GM10266 (cell line): ENCODE measurements around the gene WNT5A.

Source experiments
- DNase-seq: peaks from one replicate; pipeline ENCODE4 v3.0.0; 2012; ENCODE audit errors: extremely low spot score
- CTCF ChIP-seq: IDR thresholded peaks from 2 replicates; pipeline ENCODE4 v1.5.1; 2012; ENCODE audit warnings: mild to moderate bottlenecking, low read depth; ENCODE audit not compliant: control insufficient read depth, insufficient read depth; ENCODE audit errors: missing control alignments

The WNT5A gene

GRCh38 chr3:55515550-55516246, 28.6 kb upstream of the WNT5A start:
- TF ChIP-seq CTCF: no peak
- DNase-seq: no peak

- no peak for TF ChIP-seq CTCF
- no peak for DNase-seq
These were observed 27.9 kb upstream of the WNT5A start for GRCh38 chr3:55514962-55515361.

- no peak for DNase-seq
These were observed 25.7 kb upstream of the WNT5A start for GRCh38 chr3:55512571-55513343.

DNA sequence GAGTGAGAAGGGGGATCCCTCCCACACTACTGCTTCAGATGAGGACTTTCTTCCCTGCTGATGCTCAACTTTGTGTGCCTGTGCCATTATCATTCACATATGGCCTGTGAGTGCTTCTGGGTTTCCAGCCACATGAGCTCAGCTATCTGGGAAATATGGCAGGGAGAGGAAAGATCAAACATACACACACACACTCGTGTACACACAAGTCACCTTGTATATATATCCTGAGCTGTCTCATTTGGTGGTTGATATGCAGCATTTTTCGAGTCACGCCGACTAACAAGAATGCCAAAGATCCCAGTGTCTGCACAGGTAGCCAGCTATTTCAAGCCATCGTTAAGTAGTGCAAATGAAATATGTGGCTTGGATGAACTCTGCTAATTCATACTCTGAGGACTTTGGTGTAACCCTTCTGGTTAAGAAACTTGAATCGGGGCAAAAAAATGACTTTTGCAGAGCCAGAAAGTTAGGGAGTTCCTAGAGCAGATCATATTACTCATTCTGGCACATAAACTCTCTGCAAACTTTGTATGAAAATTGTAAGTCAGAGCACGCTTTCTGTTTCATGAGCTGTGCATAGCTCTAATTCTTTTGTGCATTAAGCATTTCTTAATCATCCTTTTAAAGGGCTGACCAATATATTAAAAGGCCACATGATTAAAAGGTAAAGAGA, 24.9 kb upstream of the WNT5A start:
- DNase-seq: no peak
- no peak for TF ChIP-seq CTCF

More at GRCh38 chr3:55512571-55513343, 25.7 kb upstream of the WNT5A start:
- no peak for TF ChIP-seq CTCF

- no peak for DNase-seq
- TF ChIP-seq CTCF: no peak
These were observed 21.2 kb upstream of the WNT5A start for GRCh38 chr3:55508335-55508734.

- no peak for DNase-seq
- TF ChIP-seq CTCF: no peak
These were observed 20.7 kb upstream of the WNT5A start for GRCh38 chr3:55507808-55508207.
